ENCODE results near the gene HDAC6.
"Not testable (repeated sequence)": the region's sequence is repeated elsewhere in the genome, so short reads cannot be mapped to it uniquely, and the experiment has no call there.

HDAC6 gene

DNA sequence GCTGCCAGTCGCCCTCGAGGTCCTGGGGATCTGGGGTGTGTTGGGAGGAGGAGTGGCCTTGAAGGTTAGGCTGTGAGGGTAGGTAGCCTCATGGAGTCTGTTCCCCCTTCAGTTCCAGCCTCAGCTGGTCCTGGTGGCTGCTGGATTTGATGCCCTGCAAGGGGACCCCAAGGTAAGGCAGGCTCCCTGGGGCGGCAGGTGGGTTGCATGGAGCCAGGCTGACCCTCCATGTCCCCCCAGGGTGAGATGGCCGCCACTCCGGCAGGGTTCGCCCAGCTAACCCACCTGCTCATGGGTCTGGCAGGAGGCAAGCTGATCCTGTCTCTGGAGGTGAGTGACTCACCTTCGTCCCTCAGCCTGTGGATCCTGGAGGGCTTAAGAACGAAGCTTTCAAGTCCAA lies 12.9 kb downstream of the HDAC6 start:
- Histone ChIP-seq H3K27me3 (ENCODE audit: low read depth, low read length) (no peaks in the 10 kb centered on the region), H3K4me3 (ENCODE audit: low read depth in 1 of 2, low read length in 2 of 2) (no peak overlapping the region), H3K9me3 (ENCODE audit: control insufficient read depth in 1 of 2, low read length in 2 of 2) (no peaks in the 10 kb centered on the region), H3K27ac (ENCODE audit: low read length) (no peak overlapping the region), H3K4me1 (ENCODE audit: control insufficient read depth in 1 of 2, insufficient read depth in 2 of 2, low read length in 2 of 2) (no peaks in the 10 kb centered on the region), H3K36me3 (ENCODE audit: control insufficient read depth in 1 of 2, insufficient read depth in 2 of 2, low read length in 2 of 2) (peaks cover 7 to 58% of the 10 kb centered on the region in 2 donors)

DNA sequence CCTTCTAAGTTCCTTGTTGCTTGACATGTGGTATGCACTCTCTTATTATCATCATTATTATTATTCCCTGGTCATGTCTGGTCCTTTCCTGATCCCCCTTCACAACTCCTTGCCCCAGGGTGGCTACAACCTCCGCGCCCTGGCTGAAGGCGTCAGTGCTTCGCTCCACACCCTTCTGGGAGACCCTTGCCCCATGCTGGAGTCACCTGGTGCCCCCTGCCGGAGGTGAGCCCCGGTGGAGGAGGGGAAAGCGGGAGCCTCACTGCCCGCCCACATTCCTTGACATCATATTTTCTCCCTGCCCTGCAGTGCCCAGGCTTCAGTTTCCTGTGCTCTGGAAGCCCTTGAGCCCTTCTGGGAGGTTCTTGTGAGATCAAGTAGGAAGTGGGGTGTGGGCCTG lies 13.4 kb downstream of the HDAC6 start:
- H3K9me3 ChIP-seq (ENCODE audit: control insufficient read depth in 1 of 2, low read length in 2 of 2), result no peaks in the 10 kb centered on the region
- no peaks in the 10 kb centered on the region for H3K27me3 ChIP-seq (ENCODE audit: low read depth, low read length)
- no peak overlapping the region for H3K27ac ChIP-seq (ENCODE audit: low read length)
- peaks cover 11 to 63% of the 10 kb centered on the region in 2 donors for H3K36me3 ChIP-seq (ENCODE audit: control insufficient read depth in 1 of 2, insufficient read depth in 2 of 2, low read length in 2 of 2)
- no peak overlapping the region for H3K4me3 ChIP-seq (ENCODE audit: low read depth in 1 of 2, low read length in 2 of 2)
- no peaks in the 10 kb centered on the region for H3K4me1 ChIP-seq (ENCODE audit: control insufficient read depth in 1 of 2, insufficient read depth in 2 of 2, low read length in 2 of 2)

DNA sequence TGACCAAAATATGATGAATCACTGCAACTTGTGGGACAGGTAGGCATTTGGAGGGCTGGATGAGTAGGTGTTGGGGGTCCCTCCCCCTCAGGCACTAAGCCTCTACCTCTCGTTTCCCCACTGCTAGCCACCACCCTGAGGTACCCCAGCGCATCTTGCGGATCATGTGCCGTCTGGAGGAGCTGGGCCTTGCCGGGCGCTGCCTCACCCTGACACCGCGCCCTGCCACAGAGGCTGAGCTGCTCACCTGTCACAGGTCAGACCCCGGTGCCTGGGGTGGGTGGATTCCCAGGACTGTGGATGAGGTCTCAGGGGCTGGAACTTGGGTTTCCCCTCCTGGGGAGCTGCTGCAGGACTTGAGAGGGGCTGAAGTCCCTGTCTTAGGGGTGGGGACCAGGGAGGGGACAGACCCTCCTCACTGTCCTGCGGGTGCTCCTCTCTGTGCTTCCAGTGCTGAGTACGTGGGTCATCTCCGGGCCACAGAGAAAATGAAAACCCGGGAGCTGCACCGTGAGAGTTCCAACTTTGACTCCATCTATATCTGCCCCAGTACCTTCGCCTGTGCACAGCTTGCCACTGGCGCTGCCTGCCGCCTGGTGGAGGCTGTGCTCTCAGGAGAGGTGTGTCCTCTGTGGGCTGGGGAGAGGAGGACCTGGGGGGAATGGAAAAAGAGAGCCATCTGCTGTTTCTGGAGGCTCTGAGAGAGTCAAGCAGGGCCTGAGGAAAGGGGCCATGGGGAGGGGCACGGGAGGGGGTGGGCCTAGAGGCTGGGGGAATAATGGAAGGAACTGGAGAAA lies 14.3 kb downstream of the HDAC6 start:
- no peaks in the 10 kb centered on the region for H3K9me3 ChIP-seq (ENCODE audit: control insufficient read depth in 1 of 2, low read length in 2 of 2)
- peaks cover 14 to 72% of the 10 kb centered on the region in 2 donors for H3K36me3 ChIP-seq (ENCODE audit: control insufficient read depth in 1 of 2, insufficient read depth in 2 of 2, low read length in 2 of 2)
- H3K4me3 ChIP-seq (ENCODE audit: low read depth in 1 of 2, low read length in 2 of 2), result no peak overlapping the region
- no peaks in the 10 kb centered on the region for H3K27me3 ChIP-seq (ENCODE audit: low read depth, low read length)
- no peak overlapping the region for H3K27ac ChIP-seq (ENCODE audit: low read length)
- H3K4me1 ChIP-seq (ENCODE audit: control insufficient read depth in 1 of 2, insufficient read depth in 2 of 2, low read length in 2 of 2), result no peaks in the 10 kb centered on the region

DNA sequence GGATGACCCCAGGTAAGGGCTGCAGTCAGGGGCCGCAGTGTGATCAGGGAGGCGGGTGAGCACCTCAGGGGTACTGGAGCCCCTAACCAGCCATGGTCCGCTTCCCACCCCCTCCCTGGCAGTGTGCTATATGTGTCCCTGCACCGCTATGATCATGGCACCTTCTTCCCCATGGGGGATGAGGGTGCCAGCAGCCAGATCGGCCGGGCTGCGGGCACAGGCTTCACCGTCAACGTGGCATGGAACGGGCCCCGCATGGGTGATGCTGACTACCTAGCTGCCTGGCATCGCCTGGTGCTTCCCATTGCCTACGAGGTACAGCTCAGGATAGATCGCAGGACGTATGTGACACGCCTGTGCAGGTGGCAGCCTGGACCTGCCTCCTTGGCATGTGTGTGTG lies 16.2 kb downstream of the HDAC6 start:
- Histone ChIP-seq H3K9me3 (ENCODE audit: control insufficient read depth in 1 of 2, low read length in 2 of 2) (no peaks in the 10 kb centered on the region), H3K4me1 (ENCODE audit: control insufficient read depth in 1 of 2, insufficient read depth in 2 of 2, low read length in 2 of 2) (no peaks in the 10 kb centered on the region), H3K4me3 (ENCODE audit: low read depth in 1 of 2, low read length in 2 of 2) (no peak overlapping the region), H3K27ac (ENCODE audit: low read length) (no peak overlapping the region), H3K27me3 (ENCODE audit: low read depth, low read length) (no peaks in the 10 kb centered on the region), H3K36me3 (ENCODE audit: control insufficient read depth in 1 of 2, insufficient read depth in 2 of 2, low read length in 2 of 2) (peaks cover 10 to 83% of the 10 kb centered on the region in 2 donors)

DNA sequence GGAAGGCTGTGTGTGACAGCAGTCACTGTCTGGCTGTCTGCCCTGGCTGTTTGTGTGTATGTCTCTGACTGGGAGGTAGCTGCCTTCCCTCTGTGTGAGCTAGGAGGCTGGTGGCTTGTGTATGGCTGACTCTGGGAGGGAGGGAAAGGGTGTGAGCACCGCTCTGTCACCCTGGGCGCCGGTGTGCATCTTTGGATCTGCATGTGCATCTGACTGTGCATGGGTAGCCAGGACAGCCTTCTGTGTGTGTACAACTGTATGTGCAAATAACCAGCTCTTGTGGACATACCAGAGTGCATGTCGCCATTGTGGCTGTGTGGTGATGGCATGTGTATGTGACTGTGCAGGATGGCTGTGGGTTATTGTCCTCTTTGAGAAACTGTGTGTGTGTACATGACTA lies 17.0 kb downstream of the HDAC6 start:
- no peaks in the 10 kb centered on the region for H3K27me3 ChIP-seq (ENCODE audit: low read depth, low read length)
- H3K4me1 ChIP-seq (ENCODE audit: control insufficient read depth in 1 of 2, insufficient read depth in 2 of 2, low read length in 2 of 2), result no peaks in the 10 kb centered on the region
- H3K4me3 ChIP-seq (ENCODE audit: low read depth in 1 of 2, low read length in 2 of 2), result no peak overlapping the region
- H3K9me3 ChIP-seq (ENCODE audit: control insufficient read depth in 1 of 2, low read length in 2 of 2), result no peaks in the 10 kb centered on the region
- peaks cover 10 to 83% of the 10 kb centered on the region in 2 donors for H3K36me3 ChIP-seq (ENCODE audit: control insufficient read depth in 1 of 2, insufficient read depth in 2 of 2, low read length in 2 of 2)
- H3K27ac ChIP-seq (ENCODE audit: low read length), result no peak overlapping the region

DNA sequence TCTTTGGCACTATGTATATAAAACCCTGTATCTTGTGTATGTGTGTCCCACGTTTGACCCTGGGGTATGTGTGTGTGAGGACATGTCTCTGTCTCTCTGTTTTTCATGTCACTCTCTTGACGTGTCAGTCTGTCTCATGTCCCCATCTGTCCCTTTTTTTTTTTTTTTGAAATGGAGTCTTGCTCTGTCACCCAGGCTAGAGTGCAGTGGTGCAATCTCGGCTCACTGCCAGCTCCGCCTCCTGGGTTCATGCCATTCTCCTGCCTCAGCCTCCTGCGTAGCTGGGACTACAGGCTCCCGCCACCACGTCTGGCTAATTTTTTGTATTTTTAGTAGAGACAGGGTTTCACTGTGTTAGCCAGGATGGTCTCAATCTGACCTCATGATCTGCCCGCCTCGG lies 17.5 kb downstream of the HDAC6 start:
- not testable (repeated sequence) for H3K27ac ChIP-seq (ENCODE audit: low read length); H3K4me3 ChIP-seq (ENCODE audit: low read depth in 1 of 2, low read length in 2 of 2); H3K4me1 ChIP-seq (ENCODE audit: control insufficient read depth in 1 of 2, insufficient read depth in 2 of 2, low read length in 2 of 2); H3K27me3 ChIP-seq (ENCODE audit: low read depth, low read length); H3K9me3 ChIP-seq (ENCODE audit: control insufficient read depth in 1 of 2, low read length in 2 of 2)
- H3K36me3 ChIP-seq (ENCODE audit: control insufficient read depth in 1 of 2, insufficient read depth in 2 of 2, low read length in 2 of 2), result peaks cover 10 to 86% of the 10 kb centered on the region in 2 donors

DNA sequence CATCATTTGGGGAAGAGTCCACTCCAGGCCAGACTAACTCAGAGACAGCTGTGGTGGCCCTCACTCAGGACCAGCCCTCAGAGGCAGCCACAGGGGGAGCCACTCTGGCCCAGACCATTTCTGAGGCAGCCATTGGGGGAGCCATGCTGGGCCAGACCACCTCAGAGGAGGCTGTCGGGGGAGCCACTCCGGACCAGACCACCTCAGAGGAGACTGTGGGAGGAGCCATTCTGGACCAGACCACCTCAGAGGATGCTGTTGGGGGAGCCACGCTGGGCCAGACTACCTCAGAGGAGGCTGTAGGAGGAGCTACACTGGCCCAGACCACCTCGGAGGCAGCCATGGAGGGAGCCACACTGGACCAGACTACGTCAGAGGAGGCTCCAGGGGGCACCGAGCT lies 21.2 kb downstream of the HDAC6 start:
- Histone ChIP-seq H3K4me3 (ENCODE audit: low read depth in 1 of 2, low read length in 2 of 2) (no peak overlapping the region), H3K27me3 (ENCODE audit: low read depth, low read length) (no peaks in the 10 kb centered on the region), H3K27ac (ENCODE audit: low read length) (no peak overlapping the region), H3K4me1 (ENCODE audit: control insufficient read depth in 1 of 2, insufficient read depth in 2 of 2, low read length in 2 of 2) (no peaks in the 10 kb centered on the region), H3K9me3 (ENCODE audit: control insufficient read depth in 1 of 2, low read length in 2 of 2) (no peaks in the 10 kb centered on the region), H3K36me3 (ENCODE audit: control insufficient read depth in 1 of 2, insufficient read depth in 2 of 2, low read length in 2 of 2) (peaks cover 14 to 62% of the 10 kb centered on the region in 2 donors)

DNA sequence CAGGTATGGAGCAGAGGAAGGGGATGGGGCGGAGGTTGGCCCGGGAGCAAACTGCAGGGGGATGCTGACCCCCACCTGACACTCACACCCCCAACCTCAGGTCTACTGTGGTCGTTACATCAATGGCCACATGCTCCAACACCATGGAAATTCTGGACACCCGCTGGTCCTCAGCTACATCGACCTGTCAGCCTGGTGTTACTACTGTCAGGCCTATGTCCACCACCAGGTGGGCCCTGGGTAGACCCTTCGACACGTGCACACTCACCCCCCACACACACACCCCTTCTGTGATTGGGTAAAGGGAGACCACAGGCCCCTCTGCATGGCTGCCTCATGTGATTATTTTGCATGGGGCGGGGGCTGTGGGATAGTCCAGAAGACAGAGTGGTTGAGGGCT lies 22.2 kb downstream of the HDAC6 start:
- no peak overlapping the region for H3K4me3 ChIP-seq (ENCODE audit: low read depth in 1 of 2, low read length in 2 of 2)
- no peaks in the 10 kb centered on the region for H3K4me1 ChIP-seq (ENCODE audit: control insufficient read depth in 1 of 2, insufficient read depth in 2 of 2, low read length in 2 of 2)
- no peaks in the 10 kb centered on the region for H3K9me3 ChIP-seq (ENCODE audit: control insufficient read depth in 1 of 2, low read length in 2 of 2)
- H3K36me3 ChIP-seq (ENCODE audit: control insufficient read depth in 1 of 2, insufficient read depth in 2 of 2, low read length in 2 of 2), result peaks cover 11 to 52% of the 10 kb centered on the region in 2 donors
- H3K27ac ChIP-seq (ENCODE audit: low read length), result no peak overlapping the region
- no peaks in the 10 kb centered on the region for H3K27me3 ChIP-seq (ENCODE audit: low read depth, low read length)

DNA sequence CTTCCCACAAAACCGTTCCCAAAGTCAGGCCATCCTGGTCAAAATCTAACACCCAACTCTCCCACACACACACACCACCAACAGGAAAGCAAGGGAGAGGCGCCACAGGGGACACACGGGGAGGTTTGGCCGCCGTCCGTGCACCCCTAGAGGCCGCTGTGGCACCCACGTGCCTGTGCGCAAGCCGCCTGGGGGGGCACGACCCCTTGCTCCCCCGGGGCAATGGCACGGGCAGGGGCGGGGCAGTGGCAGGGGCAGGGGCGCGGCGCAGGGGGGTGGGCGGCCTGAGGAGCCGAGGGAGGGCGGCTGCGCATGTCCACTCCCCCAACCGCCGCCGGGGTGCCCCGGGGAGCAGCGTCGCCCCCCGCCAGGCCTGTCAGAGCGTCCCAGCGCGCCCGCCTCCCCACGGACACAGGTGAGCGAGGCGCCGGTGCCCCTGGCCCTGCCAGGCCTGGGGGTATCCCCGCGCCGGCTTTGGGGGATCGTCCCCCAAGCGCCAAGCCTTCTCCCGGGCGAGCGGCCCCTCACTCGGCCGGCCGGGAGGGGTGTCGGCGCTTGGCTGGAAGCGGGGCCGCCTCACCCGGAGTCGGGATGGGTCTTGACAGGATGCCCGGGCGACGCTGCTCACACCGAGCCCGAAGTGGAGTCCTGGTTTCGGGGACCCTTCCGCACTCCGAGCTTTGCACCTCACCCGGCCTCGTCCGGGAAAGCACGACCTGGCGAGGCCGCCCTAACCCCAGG lies 24.4 kb downstream of the HDAC6 start, which contains the start of gene ERAS:
ERAS (plus strand) TSS at position 379 of the 741 bp plus-strand sequence. CDS start 2,611 bp downstream, outside the sequence.
- Histone ChIP-seq H3K4me3 (ENCODE audit: low read depth in 1 of 2, low read length in 2 of 2) (no peak within 1 kb of the TSS), H3K9me3 (ENCODE audit: control insufficient read depth in 1 of 2, low read length in 2 of 2) (no peaks in the 10 kb centered on the region), H3K4me1 (ENCODE audit: control insufficient read depth in 1 of 2, insufficient read depth in 2 of 2, low read length in 2 of 2) (no peaks in the 10 kb centered on the region), H3K36me3 (ENCODE audit: control insufficient read depth in 1 of 2, insufficient read depth in 2 of 2, low read length in 2 of 2) (peaks cover 3 to 36% of the 10 kb centered on the region in 2 donors), H3K27ac (ENCODE audit: low read length) (no peak within 1 kb of the TSS), H3K27me3 (ENCODE audit: low read depth, low read length) (no peaks in the 10 kb centered on the region)

DNA sequence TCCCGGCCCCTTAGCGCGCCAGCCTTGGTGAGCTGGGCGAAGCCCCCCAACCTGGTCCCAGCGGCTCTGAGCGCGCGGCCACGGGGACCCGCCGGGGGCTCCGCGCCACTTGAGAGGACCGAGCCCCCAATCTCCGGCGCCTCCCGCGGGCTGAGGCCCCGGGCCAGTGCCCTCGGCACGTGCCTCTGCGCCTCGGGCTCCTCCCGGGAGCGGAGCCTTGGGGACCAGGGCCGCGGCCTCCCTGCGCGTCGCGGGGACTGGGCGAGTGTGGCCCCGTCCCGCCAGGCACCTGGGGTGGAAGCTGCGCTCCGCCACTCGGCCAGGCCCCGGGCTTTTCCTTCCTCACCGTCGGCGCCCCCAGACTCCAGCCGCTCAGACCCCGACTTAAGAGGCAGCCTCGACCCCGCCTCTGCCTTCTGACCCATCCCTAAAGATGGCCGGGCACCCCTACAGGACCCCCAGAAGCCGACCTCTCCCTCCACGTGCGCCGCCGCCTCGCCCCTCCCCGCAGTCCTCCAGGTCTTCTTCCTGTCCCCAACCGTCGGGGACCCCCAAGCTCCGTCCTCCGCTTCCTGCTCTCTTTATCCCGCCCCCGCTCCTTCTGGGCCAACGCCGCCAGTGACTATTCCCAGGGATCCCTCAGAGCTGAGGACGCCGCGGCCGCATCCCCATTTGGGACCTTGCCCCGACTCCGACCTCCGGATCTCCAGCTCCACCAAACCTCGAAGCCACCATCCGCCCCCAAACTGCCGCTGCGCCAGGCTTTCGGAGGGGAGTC lies 25.2 kb downstream of the HDAC6 start:
- H3K27me3 ChIP-seq (ENCODE audit: low read depth, low read length), result no peaks in the 10 kb centered on the region

DNA sequence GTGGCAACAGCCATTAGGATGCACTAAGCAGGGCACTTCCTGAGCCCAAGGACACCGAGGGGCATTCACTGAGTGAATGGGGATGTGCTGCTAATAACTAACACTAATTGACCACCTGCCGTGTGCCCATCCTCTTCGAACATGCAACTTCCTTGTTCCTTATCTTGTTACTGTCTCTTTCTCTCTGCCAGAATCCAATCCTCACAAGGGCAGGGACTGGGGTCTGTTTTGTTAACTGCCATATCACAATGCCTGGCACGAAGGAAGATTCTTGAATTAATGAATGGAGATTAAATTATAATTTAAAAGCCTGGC lies 25.7 kb downstream of the HDAC6 start:
- Histone ChIP-seq H3K4me3 (ENCODE audit: low read depth in 1 of 2, low read length in 2 of 2) (no peak overlapping the region), H3K9me3 (ENCODE audit: control insufficient read depth in 1 of 2, low read length in 2 of 2) (no peaks in the 10 kb centered on the region), H3K4me1 (ENCODE audit: control insufficient read depth in 1 of 2, insufficient read depth in 2 of 2, low read length in 2 of 2) (no peaks in the 10 kb centered on the region), H3K27ac (ENCODE audit: low read length) (no peak overlapping the region), H3K36me3 (ENCODE audit: control insufficient read depth in 1 of 2, insufficient read depth in 2 of 2, low read length in 2 of 2) (peaks cover 3 to 26% of the 10 kb centered on the region in 2 donors), H3K27me3 (ENCODE audit: low read depth, low read length) (no peaks in the 10 kb centered on the region)

More for the DNA sequence above, 25.2 kb downstream of the HDAC6 start:
- no peaks in the 10 kb centered on the region for H3K4me1 ChIP-seq (ENCODE audit: control insufficient read depth in 1 of 2, insufficient read depth in 2 of 2, low read length in 2 of 2)
- no peak overlapping the region for H3K27ac ChIP-seq (ENCODE audit: low read length)
- H3K36me3 ChIP-seq (ENCODE audit: control insufficient read depth in 1 of 2, insufficient read depth in 2 of 2, low read length in 2 of 2), result peaks cover 3 to 32% of the 10 kb centered on the region in 2 donors
- H3K4me3 ChIP-seq (ENCODE audit: low read depth in 1 of 2, low read length in 2 of 2), result no peak overlapping the region
- no peaks in the 10 kb centered on the region for H3K9me3 ChIP-seq (ENCODE audit: control insufficient read depth in 1 of 2, low read length in 2 of 2)

Measured in muscle layer of duodenum (tissue), 2 donors.